H9 (cell line): ENCODE data around the gene GRIFIN. TPM values are rescaled to one million over a fixed set of nuclear protein-coding genes. Genes with fewer than 3 reads are reported as not detected.

Experiments
- DNase-seq: peaks from one replicate; pipeline ENCODE4 v3.0.0-alpha.2; 2017
- H2AFZ ChIP-seq: one replicate; pipeline ENCODE4 v1.6.1; 2013; ENCODE audit warnings: mild to moderate bottlenecking, low read length, control low read depth, moderate library complexity
- H2AK5ac ChIP-seq: 2 replicates; pipeline ENCODE4 v1.6.1; 2013; ENCODE audit warnings: low read length, control low read depth, mixed read lengths; ENCODE audit not compliant: insufficient read length
- H2BK120ac ChIP-seq: one replicate; pipeline ENCODE4 v1.6.1; 2013; ENCODE audit warnings: low read depth, mild to moderate bottlenecking, low read length, control low read depth, inconsistent platforms; ENCODE audit not compliant: poor library complexity, severe bottlenecking
- H2BK12ac ChIP-seq: 2 replicates; pipeline ENCODE4 v1.6.1; 2013; ENCODE audit warnings: low read length, control low read depth, mixed read lengths, low read depth; ENCODE audit not compliant: insufficient read length
- H2BK15ac ChIP-seq: 2 replicates; pipeline ENCODE4 v1.6.1; 2013; ENCODE audit warnings: low read depth, low read length, control low read depth
- H2BK20ac ChIP-seq: one replicate; pipeline ENCODE4 v1.6.1; 2013; ENCODE audit warnings: low read depth, mild to moderate bottlenecking, low read length, control low read depth, inconsistent platforms; ENCODE audit not compliant: poor library complexity, severe bottlenecking
- H2BK5ac ChIP-seq: 2 replicates; pipeline ENCODE4 v1.6.1; 2013; ENCODE audit warnings: low read length, control low read depth, mixed read lengths; ENCODE audit not compliant: insufficient read length
- H3K14ac ChIP-seq: 2 replicates; pipeline ENCODE4 v1.6.1; 2013; ENCODE audit warnings: low read length, control low read depth; ENCODE audit not compliant: insufficient read depth
- H3K18ac ChIP-seq: 2 replicates; pipeline ENCODE4 v1.6.1; 2013; ENCODE audit warnings: low read depth, mild to moderate bottlenecking, mixed read lengths, low read length, control low read depth; ENCODE audit not compliant: insufficient read length
- H3K23ac ChIP-seq: 2 replicates; pipeline ENCODE4 v1.6.1; 2013; ENCODE audit warnings: low read length, control low read depth, mixed read lengths, low read depth; ENCODE audit not compliant: insufficient read length
- H3K23me2 ChIP-seq: 2 replicates; pipeline ENCODE4 v1.6.1; 2013; ENCODE audit warnings: low read depth, mild to moderate bottlenecking, mixed read lengths, low read length, control low read depth; ENCODE audit not compliant: insufficient read length, poor library complexity, severe bottlenecking
- H3K27ac ChIP-seq: 2 replicates; pipeline ENCODE4 v1.5.1; 2013; ENCODE audit warnings: low read length, control low read depth, mixed read lengths, low read depth; ENCODE audit not compliant: insufficient read length
- H3K27me3 ChIP-seq: 2 replicates; pipeline ENCODE4 v1.6.1; 2013; ENCODE audit warnings: low read length, control low read depth, inconsistent platforms; ENCODE audit not compliant: insufficient read depth
- H3K4ac ChIP-seq: 2 replicates; pipeline ENCODE4 v1.6.1; 2013; ENCODE audit warnings: low read depth, mild to moderate bottlenecking, control low read depth, inconsistent platforms, low read length, moderate library complexity
- H3K4me1 ChIP-seq: 2 replicates; pipeline ENCODE4 v1.6.1; 2013; ENCODE audit warnings: low read length, control low read depth, inconsistent platforms; ENCODE audit not compliant: insufficient read depth
- H3K4me2 ChIP-seq: 2 replicates; pipeline ENCODE4 v1.6.1; 2013; ENCODE audit warnings: low read length, control low read depth, mixed read lengths; ENCODE audit not compliant: insufficient read length, insufficient read depth
- H3K56ac ChIP-seq: 2 replicates; pipeline ENCODE4 v1.6.1; 2013; ENCODE audit warnings: low read depth, mild to moderate bottlenecking, mixed read lengths, low read length, control low read depth; ENCODE audit not compliant: insufficient read length
- H3K79me1 ChIP-seq: 2 replicates; pipeline ENCODE4 v1.6.1; 2013; ENCODE audit warnings: low read depth, mild to moderate bottlenecking, moderate library complexity, low read length, control low read depth, inconsistent platforms; ENCODE audit not compliant: insufficient read depth, poor library complexity, severe bottlenecking
- H3K79me2 ChIP-seq: 2 replicates; pipeline ENCODE4 v1.6.1; 2013; ENCODE audit warnings: low read length, control low read depth, inconsistent platforms; ENCODE audit not compliant: insufficient read depth
- H3K9ac ChIP-seq: 2 replicates; pipeline ENCODE4 v1.6.1; 2013; ENCODE audit warnings: low read length, control low read depth, mixed read lengths; ENCODE audit not compliant: insufficient read length; ENCODE audit errors: extremely low read depth
- H3K9me3 ChIP-seq: one replicate; pipeline ENCODE4 v1.6.1; 2013; ENCODE audit warnings: low read depth, low read length, inconsistent platforms; ENCODE audit not compliant: control insufficient read depth
- H3T11ph ChIP-seq: one replicate; pipeline ENCODE4 v1.6.1; 2013; ENCODE audit warnings: mild to moderate bottlenecking, low read length, control low read depth, inconsistent platforms
- H4K20me1 ChIP-seq: one replicate; pipeline ENCODE4 v1.6.1; 2013; ENCODE audit not compliant: control insufficient read depth, insufficient read length, insufficient read depth
- H4K5ac ChIP-seq: 2 replicates; pipeline ENCODE4 v1.6.1; 2013; ENCODE audit warnings: low read depth, mild to moderate bottlenecking, mixed read lengths, low read length, control low read depth; ENCODE audit not compliant: insufficient read length
- H4K8ac ChIP-seq: replicated peaks from 2 replicates; pipeline ENCODE4 v1.6.1; 2013; ENCODE audit warnings: low read length, control low read depth, mixed read lengths, low read depth; ENCODE audit not compliant: insufficient read length
- H4K91ac ChIP-seq: 2 replicates; pipeline ENCODE4 v1.6.1; 2013; ENCODE audit warnings: low read depth, mild to moderate bottlenecking, moderate library complexity, mixed read lengths, low read length, control low read depth; ENCODE audit not compliant: insufficient read length
- H3K27ac Mint-ChIP-seq, 3 experiments: 2 replicates in 2 of 3; 3 replicates in 1 of 3; pipeline ENCODE4 v1.8.0; 2020 to 2021; ENCODE audit warnings: mixed read lengths in 3 of 3, mild to moderate bottlenecking in 1 of 3, moderate library complexity in 1 of 3
- H3K27me3 Mint-ChIP-seq: 2 replicates; pipeline ENCODE4 v1.8.0; 2021; ENCODE audit warnings: low read depth, mild to moderate bottlenecking, moderate library complexity, mixed read lengths
- H3K36me3 Mint-ChIP-seq, 3 experiments: 2 replicates in 2 of 3; 3 replicates in 1 of 3; pipeline ENCODE4 v1.8.0; 2020 to 2021; ENCODE audit warnings: low read depth in 3 of 3, mixed read lengths in 3 of 3; ENCODE audit not compliant: insufficient read depth in 1 of 3
- H3K4me1 Mint-ChIP-seq, 2 experiments: 2 replicates each; pipeline ENCODE4 v1.8.0; 2020; ENCODE audit warnings: mixed read lengths in 2 of 2
- H3K4me3 Mint-ChIP-seq, 2 experiments: 2 replicates in 1 of 2; 3 replicates in 1 of 2; pipeline ENCODE4 v1.8.0; 2020 to 2021; ENCODE audit warnings: mild to moderate bottlenecking in 2 of 2, mixed read lengths in 2 of 2, moderate library complexity in 1 of 2
- H3K9me3 Mint-ChIP-seq, 2 experiments: 2 replicates in 1 of 2; 3 replicates in 1 of 2; pipeline ENCODE4 v1.8.0; 2020; ENCODE audit warnings: mild to moderate bottlenecking in 2 of 2, mixed read lengths in 2 of 2, moderate library complexity in 1 of 2
- whole genome bisulfite sequencing: extraction: QIAGEN DNeasy Blood & Tissue Kit; methylation state at CpG from one replicate; pipeline ENCODE4 v1.1.7; 2013; ENCODE audit warnings: missing lambda C conversion rate, low lambda C conversion rate, mixed read lengths; ENCODE audit not compliant: insufficient read length; ENCODE audit errors: extremely low coverage; 5-methylcytosine and 5-hydroxymethylcytosine counted together
- total RNA-seq: library from RNA; stranded (reverse); gene quantifications from 2 replicates; pipeline ENCODE4 v1.2.1, GENCODE V29; 2021
- TF ChIP-seq, protein P1 (sequence below): fragments of 200-600 bp; sonication (generic); conservative IDR thresholded peaks from 3 replicates; pipeline ENCODE4 v1.8.0; 2021; ENCODE audit warnings: antibody characterized with exemption, mild to moderate bottlenecking

Gene GRIFIN
- total RNA-seq, 1 experiment from 2014 or later: not detected

DNA sequence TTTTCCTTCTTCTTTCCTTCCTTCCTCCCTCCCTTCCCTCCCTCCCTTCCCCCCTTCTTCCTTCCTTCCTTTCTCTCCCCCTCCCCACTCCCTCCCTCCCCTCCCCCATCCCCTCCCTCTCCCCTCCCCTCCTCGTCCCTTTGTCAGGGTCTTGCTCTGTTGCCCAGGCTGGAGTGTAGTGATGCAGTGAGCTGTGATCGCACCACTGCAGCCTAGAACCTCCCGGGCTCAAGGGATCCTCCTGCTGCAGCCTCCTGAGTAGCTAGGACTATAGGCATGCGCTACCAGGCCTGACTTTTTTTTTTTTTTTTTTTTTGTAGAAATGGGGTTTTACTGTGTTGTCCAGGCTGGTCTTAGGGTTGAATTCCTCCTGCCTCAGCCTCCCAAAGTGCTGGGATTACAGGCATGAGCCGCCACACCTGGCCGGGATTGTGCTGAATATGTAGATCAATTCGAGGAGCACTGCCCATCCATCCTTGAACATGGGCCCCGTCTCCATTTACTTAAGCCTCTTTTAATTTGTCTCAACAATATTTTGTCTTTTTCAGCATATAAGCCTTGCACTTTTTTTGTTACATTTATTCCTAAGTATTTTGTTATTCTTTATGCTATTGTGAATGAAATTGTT is 23.4 kb downstream of the GRIFIN start:
- TF ChIP-seq, protein P1, sequence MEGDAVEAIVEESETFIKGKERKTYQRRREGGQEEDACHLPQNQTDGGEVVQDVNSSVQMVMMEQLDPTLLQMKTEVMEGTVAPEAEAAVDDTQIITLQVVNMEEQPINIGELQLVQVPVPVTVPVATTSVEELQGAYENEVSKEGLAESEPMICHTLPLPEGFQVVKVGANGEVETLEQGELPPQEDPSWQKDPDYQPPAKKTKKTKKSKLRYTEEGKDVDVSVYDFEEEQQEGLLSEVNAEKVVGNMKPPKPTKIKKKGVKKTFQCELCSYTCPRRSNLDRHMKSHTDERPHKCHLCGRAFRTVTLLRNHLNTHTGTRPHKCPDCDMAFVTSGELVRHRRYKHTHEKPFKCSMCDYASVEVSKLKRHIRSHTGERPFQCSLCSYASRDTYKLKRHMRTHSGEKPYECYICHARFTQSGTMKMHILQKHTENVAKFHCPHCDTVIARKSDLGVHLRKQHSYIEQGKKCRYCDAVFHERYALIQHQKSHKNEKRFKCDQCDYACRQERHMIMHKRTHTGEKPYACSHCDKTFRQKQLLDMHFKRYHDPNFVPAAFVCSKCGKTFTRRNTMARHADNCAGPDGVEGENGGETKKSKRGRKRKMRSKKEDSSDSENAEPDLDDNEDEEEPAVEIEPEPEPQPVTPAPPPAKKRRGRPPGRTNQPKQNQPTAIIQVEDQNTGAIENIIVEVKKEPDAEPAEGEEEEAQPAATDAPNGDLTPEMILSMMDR: no peak
- H2AK5ac ChIP-seq: no peak overlapping the region
- no peak overlapping the region for H3K14ac ChIP-seq
- H2BK12ac ChIP-seq: no peak overlapping the region
- Mint-ChIP-seq H3K9me3 (no peaks in the 10 kb centered on the region; a peak in 2 of 5 replicates), H3K27ac (no peak overlapping the region), H3K4me3 (no peak overlapping the region), H3K27me3 (peaks cover 1% of the 10 kb centered on the region), H3K36me3 (no peaks in the 10 kb centered on the region), H3K4me1 (peaks cover 6% of the 10 kb centered on the region in 2 experiments)
- H3K9ac ChIP-seq: no peak overlapping the region
- no CpG with 5 or more reads among the region's 8 CpGs for WGBS
- no peak overlapping the region for H3K27ac ChIP-seq
- no peak for DNase-seq
- H2BK5ac ChIP-seq: no peak overlapping the region
- H4K5ac ChIP-seq: no peak overlapping the region
- H3K23ac ChIP-seq: no peak overlapping the region
- H3K79me2 ChIP-seq: no peaks in the 10 kb centered on the region
- H3K9me3 ChIP-seq: no peaks in the 10 kb centered on the region
- H2BK20ac ChIP-seq: no peak overlapping the region
- no peak overlapping the region for H2AFZ ChIP-seq
- no peak overlapping the region for H3T11ph ChIP-seq
- no peak overlapping the region for H2BK15ac ChIP-seq
- H3K23me2 ChIP-seq: no peaks in the 10 kb centered on the region
- H3K4me1 ChIP-seq: no peaks in the 10 kb centered on the region
- no peak overlapping the region for H3K4me2 ChIP-seq
- H3K56ac ChIP-seq: no peak overlapping the region
- H3K79me1 ChIP-seq: no peaks in the 10 kb centered on the region
- no peak overlapping the region for H3K4ac ChIP-seq
- H4K8ac ChIP-seq: no peak overlapping the region
- no peak overlapping the region for H3K18ac ChIP-seq
- H4K91ac ChIP-seq: no peak overlapping the region
- H4K20me1 ChIP-seq: no peaks in the 10 kb centered on the region
- H2BK120ac ChIP-seq: no peak overlapping the region
- H3K27me3 ChIP-seq: no peaks in the 10 kb centered on the region
